Keratinocyte (primary cell): ENCODE results near the gene ACKR3. TPM values are rescaled to one million over a fixed set of nuclear protein-coding genes. Genes with fewer than 3 reads are reported as not detected.

ENCODE experiments used
- DNase-seq: peaks from one replicate; pipeline ENCODE4 v3.0.0-alpha.2; 2011; ENCODE audit warnings: low read depth, missing footprints, low spot score
- FAIRE-seq: peaks from 2 replicates; lab custom pipeline; 2011; peaks lifted over from hg19 to GRCh38; lab: Jason Lieb, UNC
- H2AFZ ChIP-seq: 2 replicates; pipeline ENCODE4 v1.6.0; 2012; ENCODE audit warnings: low read length, control low read depth, inconsistent platforms; ENCODE audit not compliant: control insufficient read depth
- H3K27ac ChIP-seq: 2 replicates; pipeline ENCODE4 v1.5.1; 2011; ENCODE audit warnings: low read length; ENCODE audit not compliant: control insufficient read depth, insufficient read depth
- H3K27me3 ChIP-seq: 3 replicates; pipeline ENCODE4 v1.6.0; 2011; ENCODE audit warnings: low read length; ENCODE audit not compliant: control insufficient read depth, insufficient read depth; ENCODE audit errors: extremely low read depth
- H3K36me3 ChIP-seq, 2 experiments: 2 replicates in 1 of 2; 3 replicates in 1 of 2; pipeline ENCODE4 v1.5.1; 2011; ENCODE audit warnings: low read length in 2 of 2, mild to moderate bottlenecking in 1 of 2; ENCODE audit not compliant: control insufficient read depth in 2 of 2, insufficient read depth in 2 of 2; ENCODE audit errors: extremely low read depth in 1 of 2
- H3K4me1 ChIP-seq: 3 replicates; pipeline ENCODE4 v1.5.1; 2011; ENCODE audit warnings: low read length; ENCODE audit not compliant: control insufficient read depth, insufficient read depth; ENCODE audit errors: extremely low read depth
- H3K4me2 ChIP-seq: 3 replicates; pipeline ENCODE4 v1.6.0; 2011; ENCODE audit warnings: low read depth, low read length; ENCODE audit not compliant: control insufficient read depth, insufficient read depth; ENCODE audit errors: extremely low read depth
- H3K4me3 ChIP-seq, 3 experiments: fragments of 200-600 bp in 1 of 3; sonication (generic) in 1 of 3; 2 replicates in 2 of 3; 3 replicates in 1 of 3; pipeline ENCODE4 v1.5.1; 2011 to 2016; ENCODE audit warnings: low read length in 3 of 3, mild to moderate bottlenecking in 3 of 3, control low read depth in 2 of 3, inconsistent platforms in 1 of 3, low read depth in 1 of 3, mixed read lengths in 1 of 3, mixed run types in 1 of 3, moderate library complexity in 1 of 3; ENCODE audit not compliant: control insufficient read depth in 2 of 3, insufficient read depth in 2 of 3; ENCODE audit errors: extremely low read depth in 1 of 3
- H3K79me2 ChIP-seq: 2 replicates; pipeline ENCODE4 v1.6.0; 2012; ENCODE audit warnings: low read length; ENCODE audit not compliant: control insufficient read depth, insufficient read depth
- H3K9ac ChIP-seq: 3 replicates; pipeline ENCODE4 v1.6.0; 2011; ENCODE audit warnings: low read length; ENCODE audit not compliant: control insufficient read depth, insufficient read depth; ENCODE audit errors: extremely low read depth
- H3K9me1 ChIP-seq: 3 replicates; pipeline ENCODE4 v1.6.0; 2011; ENCODE audit warnings: low read length; ENCODE audit not compliant: control insufficient read depth, insufficient read depth; ENCODE audit errors: extremely low read depth
- H3K9me3 ChIP-seq: 2 replicates; pipeline ENCODE4 v1.5.1; 2012; ENCODE audit warnings: low read depth, low read length; ENCODE audit not compliant: control insufficient read depth
- H4K20me1 ChIP-seq: 3 replicates; pipeline ENCODE4 v1.6.0; 2011; ENCODE audit warnings: low read length; ENCODE audit not compliant: control insufficient read depth, insufficient read depth; ENCODE audit errors: extremely low read depth
- CTCF ChIP-seq, 3 experiments: IDR thresholded peaks in 1 of 3; conservative IDR thresholded peaks in 1 of 3; optimal IDR thresholded peaks in 1 of 3; 2 replicates in 2 of 3; 3 replicates in 1 of 3; pipeline versions ENCODE3 to v1.5.1; 2011; ENCODE audit warnings: low read length in 3 of 3, mild to moderate bottlenecking in 3 of 3, moderate library complexity in 2 of 3, control low read depth in 1 of 3, inconsistent platforms in 1 of 3; ENCODE audit not compliant: insufficient read depth in 2 of 3; ENCODE audit errors: extremely low read depth in 1 of 3
- EZH2 ChIP-seq: IDR thresholded peaks from one replicate; pipeline ENCODE4 v1.6.1; 2012; ENCODE audit warnings: inconsistent platforms, mild to moderate bottlenecking, low read length, moderate library complexity
- dilution Hi-C: fragments of 300-500 bp; cut with MboI; formaldehyde crosslinking; loops from one replicate; pipeline ENCODE4 v1.7.0; 2020; ENCODE audit warnings: low sequenced_read_pairs; ENCODE audit not compliant: extremely low pct_ligation_motif_present
- polyA plus RNA-seq, 5 experiments: library from polyadenylated mRNA; depleted of rRNA in 3 of 5; stranded (reverse) in 3 of 5; stranded (forward) in 1 of 5; unstranded in 1 of 5; fragments of >200 nt; gene quantifications; 1 replicate in 1 of 5; 2 replicates in 3 of 5; 3 replicates in 1 of 5; pipeline versions ENCODE4 v1.2.1 to v1.2.3, GENCODE V29; 2011 to 2012; ENCODE audit warnings: missing spikeins in 2 of 5, low read depth in 1 of 5, low replicate concordance in 1 of 5

The ACKR3 gene
- polyA plus RNA-seq, 1 donor (not counting 4 experiments of a cell fraction or from before 2014, with no cell fraction given): 29.4 TPM

GRCh38 chr2:236601316-236602202 lies 31.9 kb downstream of the ACKR3 start:
- dilution Hi-C loops: no loop called here
- TF ChIP-seq CTCF (optimal IDR thresholded peaks at IDR 0.05 in 1 of 3, IDR thresholded peaks at IDR 0.05 in 1 of 3, conservative IDR thresholded peaks at IDR 0.05 in 1 of 3; ENCODE audit: extremely low read depth in 1 of 3, insufficient read depth in 2 of 3, low read length in 3 of 3) (no peak), EZH2 (no peak)
- H3K27ac ChIP-seq: no peak overlapping the region
- H3K4me2 ChIP-seq: peak overlapping the region; percentile 12
- no peaks in the 10 kb centered on the region for H3K79me2 ChIP-seq
- no peak overlapping the region for H3K4me3 ChIP-seq
- H3K4me1 ChIP-seq: peaks cover 11% of the 10 kb centered on the region
- no peak for DNase-seq
- no peaks in the 10 kb centered on the region for H4K20me1 ChIP-seq
- no peak overlapping the region for H2AFZ ChIP-seq
- no peaks in the 10 kb centered on the region for H3K36me3 ChIP-seq
- H3K9me1 ChIP-seq: no peaks in the 10 kb centered on the region
- no peak overlapping the region for H3K9ac ChIP-seq
- no peaks in the 10 kb centered on the region for H3K9me3 ChIP-seq
- peaks cover 4% of the 10 kb centered on the region for H3K27me3 ChIP-seq
- no peak for FAIRE-seq

- Histone ChIP-seq H4K20me1 (no peaks in the 10 kb centered on the region), H3K79me2 (no peaks in the 10 kb centered on the region), H3K4me1 (peaks cover 11% of the 10 kb centered on the region), H3K9ac (no peak overlapping the region), H3K27me3 (peaks cover 10% of the 10 kb centered on the region), H3K27ac (no peak overlapping the region), H3K9me3 (no peaks in the 10 kb centered on the region), H3K4me2 (no peak overlapping the region), H3K36me3 (no peaks in the 10 kb centered on the region), H3K9me1 (no peaks in the 10 kb centered on the region), H2AFZ (no peak overlapping the region), H3K4me3 (no peak overlapping the region)
- FAIRE-seq (no peak), DNase-seq (no peak)
- dilution Hi-C loops: no loop called here
- no peak for TF ChIP-seq EZH2
- no peak for TF ChIP-seq CTCF (optimal IDR thresholded peaks at IDR 0.05 in 1 of 3, IDR thresholded peaks at IDR 0.05 in 1 of 3, conservative IDR thresholded peaks at IDR 0.05 in 1 of 3; ENCODE audit: extremely low read depth in 1 of 3, insufficient read depth in 2 of 3, low read length in 3 of 3)
These were observed 33.1 kb downstream of the ACKR3 start for GRCh38 chr2:236602678-236603077.
